GM12878 (cell line): Measurements from ENCODE around the gene UQCC2.

ENCODE experiments used
- MAX ChIP-seq: IDR thresholded peaks from 2 replicates; pipeline ENCODE4 v1.6.1; 2012; ENCODE audit warnings: low read depth, low read length, improper control_type of control experiment
- POLR2AphosphoS5 ChIP-seq: IDR thresholded peaks from 2 replicates; pipeline ENCODE4 v1.6.1; 2011; ENCODE audit warnings: mild to moderate bottlenecking, low read length, inconsistent platforms

DNA sequence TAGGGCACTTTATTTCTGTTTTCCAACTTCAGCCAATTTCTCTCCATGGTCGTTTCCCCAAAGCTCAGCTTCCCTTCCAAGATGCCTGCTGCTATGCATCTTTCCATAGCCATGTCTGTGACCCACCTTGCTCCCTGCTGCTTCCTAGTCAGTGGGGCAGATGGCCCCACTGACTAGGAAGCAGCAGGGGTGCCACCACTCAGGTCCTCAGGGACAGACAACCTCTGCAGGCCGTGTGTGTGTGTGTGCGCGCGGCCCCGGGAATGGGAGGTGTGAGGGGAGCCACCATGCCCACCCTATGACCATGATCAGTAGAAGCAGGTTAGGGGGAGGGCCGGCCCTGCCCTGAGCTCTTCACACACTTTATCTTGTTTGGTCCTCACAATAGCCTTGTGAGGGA, 37.9 kb upstream of the UQCC2 start:
- TF ChIP-seq POLR2AphosphoS5 (no peak), MAX (no peak)
